ENCODE data around the gene C16orf86. TPM values are rescaled to one million over a fixed set of nuclear protein-coding genes. Genes with fewer than 3 reads are reported as not detected.
A peak's percentile ranks its signal among the peaks of the same experiment; 100 is the strongest.
"Not testable (repeated sequence)": the region's sequence is repeated elsewhere in the genome, so short reads cannot be mapped to it uniquely, and the experiment has no call there.

Gene C16orf86
- total and polyA plus RNA-seq, 8 donors = 3.2 to 83.0 (median 3.5) TPM; not detected in 3

DNA sequence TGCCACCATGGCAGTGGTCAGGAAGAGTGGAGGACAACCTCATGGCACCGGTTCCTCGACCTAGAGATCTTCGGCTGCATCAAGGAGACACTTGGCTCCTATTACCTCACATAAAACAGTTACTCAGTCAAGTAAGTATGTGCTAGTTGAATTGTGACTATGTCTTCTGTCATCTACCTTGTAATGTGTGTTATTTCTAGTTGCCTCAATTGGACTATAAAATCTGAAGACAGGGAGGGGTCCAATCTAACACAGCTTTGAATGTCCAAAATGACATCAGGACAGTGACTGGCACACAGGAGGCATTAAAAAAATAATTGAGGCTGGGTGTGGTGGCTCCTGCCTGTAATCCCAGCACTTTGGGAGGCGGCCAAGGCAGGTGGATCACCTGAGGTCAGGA lies 17.2 kb downstream of the C16orf86 start:
- Histone ChIP-seq H3K36me3 (peaks cover 12 to 63% (median 43%) of the 10 kb centered on the region in 4 donors), H3K9me3 (no peaks in the 10 kb centered on the region), H3K27ac (no peak overlapping the region), H3K4me1 (peaks cover 0 to 9% (median 1%) of the 10 kb centered on the region in 4 donors), H3K27me3 (no peaks in the 10 kb centered on the region), H3K4me3 (no peak overlapping the region)
- WGBS, 5 donors = 88 to 96% (median 95%) methylated on average over 4 of the region's 4 CpGs
- TF ChIP-seq POLR2A (IDR thresholded peaks at IDR 0.05) (no peak), EP300 (IDR thresholded peaks at IDR 0.05) (no peak), POLR2AphosphoS5 (IDR thresholded peaks at IDR 0.05) (no peak)
- intact Hi-C loops (cut with DNase I; ENCODE audit: low total_unique reads) = no loop called here
- no peak for DNase-seq

- intact Hi-C loops (cut with DNase I; ENCODE audit: low total_unique reads) = no loop called here
- no peak overlapping the region for H3K4me3 ChIP-seq
- 89 to 93% (median 90%) methylated on average over 17 of the region's 17 CpGs for WGBS, 5 donors
Observed at GRCh38 chr16:67685388-67686112, 18.9 kb downstream of the C16orf86 start.

GRCh38 chr16:67693517-67694285 lies 27.1 kb downstream of the C16orf86 start:
- 93 to 96% (median 95%) methylated on average over 8 of the region's 8 CpGs for WGBS, 5 donors
- DNase-seq; H3K36me3 ChIP-seq; H3K9me3 ChIP-seq; intact Hi-C loops (cut with DNase I; ENCODE audit: low total_unique reads); H3K27me3 ChIP-seq; H3K4me3 ChIP-seq; H3K27ac ChIP-seq: not testable (repeated sequence)
- H3K4me1 ChIP-seq = peaks cover 0 to 15% (median 6%) of the 10 kb centered on the region in 4 donors

More at GRCh38 chr16:67685388-67686112, 18.9 kb downstream of the C16orf86 start:
- Histone ChIP-seq H3K9me3 (no peaks in the 10 kb centered on the region), H3K27me3 (no peaks in the 10 kb centered on the region), H3K36me3 (peaks cover 7 to 54% (median 38%) of the 10 kb centered on the region in 4 donors), H3K4me1 (peaks cover 0 to 9% (median 0%) of the 10 kb centered on the region in 4 donors), H3K27ac (peak overlapping the region in 2 of 5 donors; percentile 11 to 50)
- no peak for DNase-seq
- TF ChIP-seq EP300 (IDR thresholded peaks at IDR 0.05) (no peak), POLR2AphosphoS5 (IDR thresholded peaks at IDR 0.05) (no peak), POLR2A (IDR thresholded peaks at IDR 0.05) (no peak), CTCF (IDR thresholded peaks at IDR 0.05) (no peak)

- H3K27me3 ChIP-seq = no peaks in the 10 kb centered on the region
- DNase-seq = no peak
- peaks cover 0 to 9% (median 5%) of the 10 kb centered on the region in 4 donors for H3K36me3 ChIP-seq
- no peak overlapping the region for H3K4me3 ChIP-seq
- peaks cover 0 to 15% (median 6%) of the 10 kb centered on the region in 4 donors for H3K4me1 ChIP-seq
- WGBS, 5 donors = 45 to 74% (median 61%) methylated on average over 2 of the region's 2 CpGs
- no peak for TF ChIP-seq POLR2A (IDR thresholded peaks at IDR 0.05)
- TF ChIP-seq EP300 (IDR thresholded peaks at IDR 0.05) = no peak
- no peak for TF ChIP-seq POLR2AphosphoS5 (IDR thresholded peaks at IDR 0.05)
- no peak for TF ChIP-seq CTCF (IDR thresholded peaks at IDR 0.05)
- H3K27ac ChIP-seq = no peak overlapping the region
- H3K9me3 ChIP-seq = peaks cover 0 to 6% (median 3%) of the 10 kb centered on the region in 4 donors
- intact Hi-C loops (cut with DNase I; ENCODE audit: low total_unique reads) = no loop called here
Observed at GRCh38 chr16:67694611-67695010, 28.0 kb downstream of the C16orf86 start.

GRCh38 chr16:67697422-67698185 lies 31.0 kb downstream of the C16orf86 start:
- Histone ChIP-seq H3K9me3 (peaks cover 0 to 6% (median 3%) of the 10 kb centered on the region in 4 donors), H3K4me1 (peaks cover 0 to 15% (median 6%) of the 10 kb centered on the region in 4 donors), H3K27me3 (no peaks in the 10 kb centered on the region), H3K27ac (no peak overlapping the region), H3K4me3 (no peak overlapping the region), H3K36me3 (peaks cover 0 to 9% (median 5%) of the 10 kb centered on the region in 4 donors)
- TF ChIP-seq POLR2AphosphoS5 (IDR thresholded peaks at IDR 0.05) = no peak
- TF ChIP-seq POLR2A (IDR thresholded peaks at IDR 0.05) = no peak
- TF ChIP-seq EP300 (IDR thresholded peaks at IDR 0.05) = no peak
- no peak for TF ChIP-seq CTCF (IDR thresholded peaks at IDR 0.05)
- intact Hi-C loops (cut with DNase I; ENCODE audit: low total_unique reads) = no loop called here
- peak in 1 of 2 donors; percentile 24 for DNase-seq
- WGBS, 5 donors = 59 to 92% (median 69%) methylated on average over 4 of the region's 4 CpGs

All from stomach (tissue), 9 donors.